Mucosa of rectum (tissue), 2 donors: ENCODE measurements around the gene EPYC.

ENCODE experiments used
- H3K27ac ChIP-seq, 2 donors: one replicate each; pipeline ENCODE4 v1.7.0; 2013; ENCODE audit warnings: inconsistent platforms in 2 of 2, low read depth in 2 of 2, low read length in 2 of 2
- H3K27me3 ChIP-seq, 2 donors: one replicate each; pipeline ENCODE4 v1.7.0; 2013; ENCODE audit warnings: low read length in 2 of 2; ENCODE audit not compliant: control insufficient read depth in 2 of 2, insufficient read depth in 2 of 2
- H3K36me3 ChIP-seq, 2 donors: one replicate each; pipeline ENCODE4 v1.7.0; 2013; ENCODE audit warnings: low read length in 2 of 2; ENCODE audit not compliant: control insufficient read depth in 2 of 2, insufficient read depth in 2 of 2
- H3K4me1 ChIP-seq, 2 donors: one replicate each; pipeline ENCODE4 v1.7.0; 2013; ENCODE audit warnings: low read length in 2 of 2, mild to moderate bottlenecking in 1 of 2; ENCODE audit not compliant: control insufficient read depth in 2 of 2, insufficient read depth in 2 of 2
- H3K4me3 ChIP-seq, 2 donors: one replicate each; pipeline ENCODE4 v1.7.0; 2013; ENCODE audit warnings: low read length in 2 of 2
- H3K9ac ChIP-seq, 2 donors: one replicate each; pipeline ENCODE4 v1.7.0; 2013; ENCODE audit warnings: low read length in 2 of 2, low read depth in 1 of 2, mild to moderate bottlenecking in 1 of 2
- H3K9me3 ChIP-seq, 2 donors: one replicate each; pipeline ENCODE4 v1.7.0; 2013; ENCODE audit warnings: low read length in 2 of 2; ENCODE audit not compliant: control insufficient read depth in 2 of 2
- donor health status: healthy.
- donor health status: Normal muscosa, but diverticular disease.

Gene EPYC

DNA sequence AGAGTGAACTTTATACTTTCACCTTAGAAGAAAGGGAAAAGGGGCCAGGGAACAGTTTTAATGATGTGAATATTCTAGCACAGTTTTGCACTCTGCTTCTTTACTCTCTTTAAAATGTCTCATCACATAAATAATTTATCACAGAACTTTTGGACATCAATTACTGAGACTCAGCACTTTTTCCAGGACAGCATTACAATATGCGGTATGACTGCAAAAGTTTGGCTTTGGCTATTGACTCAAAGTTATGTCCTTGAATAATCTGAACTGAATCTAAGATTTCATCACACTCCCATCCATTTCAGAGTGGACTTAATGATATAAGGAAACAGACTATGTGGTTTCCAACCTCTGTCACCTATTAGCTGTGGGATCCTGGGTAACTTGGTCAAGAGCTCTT, 61.5 kb downstream of the EPYC start:
- H3K9me3 ChIP-seq, result no peaks in the 10 kb centered on the region
- no peak overlapping the region for H3K9ac ChIP-seq
- no peaks in the 10 kb centered on the region for H3K4me1 ChIP-seq
- H3K4me3 ChIP-seq, result no peak overlapping the region
- no peaks in the 10 kb centered on the region for H3K27me3 ChIP-seq
- H3K27ac ChIP-seq, result no peak overlapping the region
- H3K36me3 ChIP-seq, result no peaks in the 10 kb centered on the region

- H3K36me3 ChIP-seq, result no peaks in the 10 kb centered on the region
- no peaks in the 10 kb centered on the region for H3K9me3 ChIP-seq
- H3K9ac ChIP-seq, result no peak overlapping the region
- H3K27ac ChIP-seq, result no peak overlapping the region
- H3K27me3 ChIP-seq, result no peaks in the 10 kb centered on the region
- H3K4me3 ChIP-seq, result no peak overlapping the region
- no peaks in the 10 kb centered on the region for H3K4me1 ChIP-seq
Observed at GRCh38 chr12:90940872-90941499, 63.8 kb downstream of the EPYC start.

DNA sequence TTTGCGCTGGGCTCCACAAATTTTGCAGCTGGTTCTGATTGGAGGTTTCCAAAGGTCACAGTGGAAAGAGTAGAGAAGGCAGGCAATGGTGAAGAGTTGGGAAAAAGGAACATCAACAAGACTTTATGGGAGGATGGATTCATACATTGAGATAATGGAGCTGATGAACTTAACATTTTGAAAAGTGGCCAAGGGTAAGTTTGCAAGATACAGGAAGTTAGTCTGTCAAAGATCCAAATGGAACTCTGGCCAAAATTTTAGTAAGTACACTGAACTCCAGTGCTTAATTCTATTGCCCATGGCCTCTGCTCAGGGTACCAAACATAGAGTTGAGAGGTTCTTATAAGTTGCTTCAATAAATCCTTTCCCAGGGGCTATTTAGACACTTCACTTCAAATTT, 65.4 kb downstream of the EPYC start:
- Histone ChIP-seq H3K9me3 (no peaks in the 10 kb centered on the region), H3K4me3 (no peak overlapping the region), H3K27me3 (no peaks in the 10 kb centered on the region), H3K4me1 (no peaks in the 10 kb centered on the region), H3K36me3 (no peaks in the 10 kb centered on the region), H3K27ac (no peak overlapping the region), H3K9ac (no peak overlapping the region)

GRCh38 chr12:90938451-90938850, 66.3 kb downstream of the EPYC start:
- H3K9ac ChIP-seq, result no peak overlapping the region
- no peak overlapping the region for H3K4me3 ChIP-seq
- no peaks in the 10 kb centered on the region for H3K4me1 ChIP-seq
- H3K27me3 ChIP-seq, result no peaks in the 10 kb centered on the region
- no peak overlapping the region for H3K27ac ChIP-seq
- no peaks in the 10 kb centered on the region for H3K36me3 ChIP-seq
- no peaks in the 10 kb centered on the region for H3K9me3 ChIP-seq

- H3K27ac ChIP-seq, result no peak overlapping the region
- H3K4me1 ChIP-seq, result no peaks in the 10 kb centered on the region
- no peaks in the 10 kb centered on the region for H3K36me3 ChIP-seq
- H3K27me3 ChIP-seq, result no peaks in the 10 kb centered on the region
- no peak overlapping the region for H3K4me3 ChIP-seq
- no peak overlapping the region for H3K9ac ChIP-seq
- no peaks in the 10 kb centered on the region for H3K9me3 ChIP-seq
Observed at GRCh38 chr12:90937651-90938050, 67.1 kb downstream of the EPYC start.

DNA sequence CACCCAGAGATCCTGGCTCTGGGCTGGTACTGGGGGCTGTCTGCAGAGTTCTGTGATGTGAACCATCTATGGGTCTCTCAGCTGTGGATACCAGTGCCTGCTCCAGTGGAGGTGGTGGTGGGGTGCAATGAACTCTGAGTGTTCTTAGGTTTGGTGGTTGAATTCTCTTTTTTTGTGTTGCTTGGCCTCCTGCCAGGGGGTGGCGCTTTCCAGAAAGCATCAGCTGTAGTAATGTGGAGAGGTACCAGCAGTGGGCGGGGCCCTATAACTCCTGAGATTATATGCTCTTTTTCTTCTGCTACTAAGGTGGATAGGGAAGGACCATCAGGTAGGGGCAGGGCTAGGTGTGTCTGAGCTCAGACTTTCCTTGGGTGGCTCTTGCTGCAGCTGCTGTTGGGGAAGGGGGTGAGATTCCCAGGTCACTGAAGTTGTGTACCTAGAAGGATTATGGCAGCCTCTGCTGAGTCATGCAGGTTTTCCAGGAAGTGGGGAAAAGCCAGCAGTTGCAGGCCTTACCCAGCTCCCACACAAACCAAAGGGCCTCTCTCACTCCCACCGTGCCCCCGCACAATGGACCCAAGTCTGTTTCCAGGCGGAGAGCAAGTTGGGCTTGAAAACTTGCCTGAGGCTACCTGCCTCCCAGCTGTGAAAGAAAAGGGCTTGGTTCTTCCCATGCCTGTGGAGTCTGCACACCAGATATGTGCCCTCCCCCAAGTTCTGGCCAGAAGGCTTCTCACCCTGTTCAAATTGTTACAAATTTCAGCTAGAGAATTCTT, 68.4 kb downstream of the EPYC start:
- no peak overlapping the region for H3K27ac ChIP-seq

GRCh38 chr12:90925562-90925961, 79.2 kb downstream of the EPYC start:
- no peaks in the 10 kb centered on the region for H3K9me3 ChIP-seq
- H3K27ac ChIP-seq, result no peak overlapping the region
- no peaks in the 10 kb centered on the region for H3K27me3 ChIP-seq
- H3K4me1 ChIP-seq, result no peaks in the 10 kb centered on the region
- no peaks in the 10 kb centered on the region for H3K36me3 ChIP-seq
- H3K9ac ChIP-seq, result no peak overlapping the region
- no peak overlapping the region for H3K4me3 ChIP-seq

More for the DNA sequence above, 68.4 kb downstream of the EPYC start:
- Histone ChIP-seq H3K9ac (no peak overlapping the region), H3K9me3 (no peaks in the 10 kb centered on the region), H3K36me3 (no peaks in the 10 kb centered on the region), H3K4me3 (no peak overlapping the region), H3K27me3 (no peaks in the 10 kb centered on the region), H3K4me1 (no peaks in the 10 kb centered on the region)

GRCh38 chr12:90924406-90924805, 80.4 kb downstream of the EPYC start:
- no peaks in the 10 kb centered on the region for H3K27me3 ChIP-seq
- no peak overlapping the region for H3K9ac ChIP-seq
- no peaks in the 10 kb centered on the region for H3K4me1 ChIP-seq
- H3K4me3 ChIP-seq, result no peak overlapping the region
- no peaks in the 10 kb centered on the region for H3K9me3 ChIP-seq
- H3K36me3 ChIP-seq, result no peaks in the 10 kb centered on the region
- H3K27ac ChIP-seq, result no peak overlapping the region

GRCh38 chr12:90922145-90922627, 82.6 kb downstream of the EPYC start:
- no peaks in the 10 kb centered on the region for H3K36me3 ChIP-seq
- H3K4me1 ChIP-seq, result no peaks in the 10 kb centered on the region
- H3K4me3 ChIP-seq, result no peak overlapping the region
- H3K9ac ChIP-seq, result no peak overlapping the region
- H3K9me3 ChIP-seq, result no peaks in the 10 kb centered on the region
- no peaks in the 10 kb centered on the region for H3K27me3 ChIP-seq
- no peak overlapping the region for H3K27ac ChIP-seq

DNA sequence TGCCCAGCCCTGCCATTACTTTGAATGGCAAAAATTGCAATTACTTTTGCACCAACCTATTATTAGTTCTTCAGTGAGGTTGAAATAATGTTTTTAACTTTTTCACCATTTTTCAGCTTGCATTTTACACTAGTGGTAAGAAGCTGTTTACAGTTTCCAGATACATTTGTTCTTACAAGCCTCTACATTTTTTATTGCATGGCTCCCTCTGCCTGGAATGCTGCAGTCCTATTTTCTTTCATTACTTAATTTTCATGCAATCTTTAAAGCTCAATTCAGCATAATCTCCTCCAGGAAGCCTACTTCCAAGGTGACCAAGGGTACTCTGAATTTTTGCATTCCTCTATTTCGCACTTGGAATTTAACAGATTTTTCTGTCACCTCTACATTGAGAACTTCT, 83.2 kb downstream of the EPYC start:
- no peaks in the 10 kb centered on the region for H3K9me3 ChIP-seq
- H3K9ac ChIP-seq, result no peak overlapping the region
- no peaks in the 10 kb centered on the region for H3K4me1 ChIP-seq
- no peaks in the 10 kb centered on the region for H3K27me3 ChIP-seq
- no peak overlapping the region for H3K27ac ChIP-seq
- H3K4me3 ChIP-seq, result no peak overlapping the region
- H3K36me3 ChIP-seq, result no peaks in the 10 kb centered on the region
